ENCODE measurements around the gene PCSK1.

- TF ChIP-seq, protein P1, sequence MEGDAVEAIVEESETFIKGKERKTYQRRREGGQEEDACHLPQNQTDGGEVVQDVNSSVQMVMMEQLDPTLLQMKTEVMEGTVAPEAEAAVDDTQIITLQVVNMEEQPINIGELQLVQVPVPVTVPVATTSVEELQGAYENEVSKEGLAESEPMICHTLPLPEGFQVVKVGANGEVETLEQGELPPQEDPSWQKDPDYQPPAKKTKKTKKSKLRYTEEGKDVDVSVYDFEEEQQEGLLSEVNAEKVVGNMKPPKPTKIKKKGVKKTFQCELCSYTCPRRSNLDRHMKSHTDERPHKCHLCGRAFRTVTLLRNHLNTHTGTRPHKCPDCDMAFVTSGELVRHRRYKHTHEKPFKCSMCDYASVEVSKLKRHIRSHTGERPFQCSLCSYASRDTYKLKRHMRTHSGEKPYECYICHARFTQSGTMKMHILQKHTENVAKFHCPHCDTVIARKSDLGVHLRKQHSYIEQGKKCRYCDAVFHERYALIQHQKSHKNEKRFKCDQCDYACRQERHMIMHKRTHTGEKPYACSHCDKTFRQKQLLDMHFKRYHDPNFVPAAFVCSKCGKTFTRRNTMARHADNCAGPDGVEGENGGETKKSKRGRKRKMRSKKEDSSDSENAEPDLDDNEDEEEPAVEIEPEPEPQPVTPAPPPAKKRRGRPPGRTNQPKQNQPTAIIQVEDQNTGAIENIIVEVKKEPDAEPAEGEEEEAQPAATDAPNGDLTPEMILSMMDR (IDR thresholded peaks at IDR 0.05; ENCODE audit: borderline replicate concordance, extremely low read depth, low read length, poor library complexity, severe bottlenecking): no peak
- no peak for TF ChIP-seq EZH2 (IDR thresholded peaks at IDR 0.05; ENCODE audit: borderline replicate concordance, low read depth, low read length, severe bottlenecking)
Measured at GRCh38 chr5:96404191-96404867, 28.7 kb downstream of the PCSK1 start.
